HG03039 (cell line): ENCODE results near the gene DMRT3.

Experiments
- ATAC-seq: cut with Tn5 transposase; IDR thresholded peaks from one replicate; pipeline ENCODE4 v1.9.1; 2021; ENCODE audit warnings: mild to moderate bottlenecking, moderate library complexity; ENCODE audit not compliant: unreplicated experiment

Gene DMRT3

DNA sequence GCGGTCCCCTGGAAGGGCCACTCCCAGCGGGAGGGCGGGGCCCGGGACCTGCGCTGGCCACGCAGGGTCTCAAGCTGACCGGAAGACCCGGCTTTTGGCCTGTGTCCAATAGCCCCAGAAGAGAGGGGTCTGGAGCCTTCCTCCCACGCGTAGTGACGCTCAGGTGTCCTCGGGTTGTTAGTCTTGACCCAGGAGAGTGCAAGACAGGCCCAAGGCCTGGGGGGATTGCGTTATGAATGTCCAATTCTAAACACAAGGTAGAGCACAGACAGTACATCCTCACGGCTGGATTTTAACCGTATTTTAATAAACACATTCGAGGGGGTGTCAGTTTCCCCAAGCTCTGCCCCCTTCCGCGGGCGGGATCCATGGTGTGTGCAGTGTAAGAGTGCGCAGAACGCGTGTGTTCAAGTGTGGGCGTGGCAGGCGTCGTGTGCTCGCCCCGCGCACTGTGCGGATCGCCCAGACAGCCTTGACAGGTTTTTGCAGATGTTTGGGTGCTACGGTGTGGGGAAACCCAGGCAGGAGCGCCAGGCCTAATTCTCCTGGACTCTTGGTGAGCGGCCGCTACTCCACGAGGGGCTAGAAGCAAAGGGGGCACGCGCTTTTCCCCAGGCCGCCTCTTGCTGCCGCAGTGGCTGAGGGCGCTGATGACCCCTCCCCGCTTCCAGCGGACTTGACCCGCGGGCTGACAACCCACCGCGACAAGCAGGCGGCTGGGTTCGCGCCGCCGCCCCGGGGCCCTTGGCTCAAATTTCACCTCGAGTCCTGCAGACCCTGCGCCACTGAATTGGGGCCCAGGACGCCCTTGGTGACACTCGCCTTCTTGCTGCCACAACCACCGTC is 6.1 kb upstream of the DMRT3 start:
- no peak for ATAC-seq

DNA sequence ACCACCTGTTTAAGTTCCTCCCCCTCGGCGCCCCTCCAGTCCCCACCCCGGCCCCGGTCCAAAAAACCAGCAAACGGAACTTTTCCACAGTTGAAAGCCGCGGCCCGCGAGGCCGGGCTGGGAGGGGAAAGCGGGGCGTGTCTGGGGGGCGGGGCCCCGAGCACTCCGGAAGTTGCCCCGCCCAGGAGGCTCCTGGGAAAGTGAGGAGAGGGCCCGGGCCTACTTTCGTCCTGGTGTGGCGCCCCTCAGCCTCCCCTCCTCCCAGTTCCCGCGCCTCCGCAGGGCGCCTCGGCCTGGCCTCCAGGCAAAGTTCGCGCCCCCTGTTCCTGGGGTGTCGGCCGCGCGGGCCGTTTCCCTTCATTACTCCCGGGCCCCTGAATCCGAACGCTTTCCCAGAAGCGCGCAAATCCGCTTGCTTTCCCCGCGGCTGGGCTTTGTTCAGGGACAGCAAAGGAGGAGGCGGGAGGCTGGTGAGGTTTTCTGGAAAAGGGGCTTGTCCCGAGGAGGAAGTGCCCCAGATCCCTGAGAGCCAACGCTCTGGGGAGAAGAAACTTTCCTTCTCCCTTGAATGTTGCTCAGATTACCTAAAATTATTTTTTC is 4.5 kb upstream of the DMRT3 start:
- no peak for ATAC-seq

GRCh38 chr9:972501-973294 is 3.8 kb upstream of the DMRT3 start:
- ATAC-seq = no peak

DNA sequence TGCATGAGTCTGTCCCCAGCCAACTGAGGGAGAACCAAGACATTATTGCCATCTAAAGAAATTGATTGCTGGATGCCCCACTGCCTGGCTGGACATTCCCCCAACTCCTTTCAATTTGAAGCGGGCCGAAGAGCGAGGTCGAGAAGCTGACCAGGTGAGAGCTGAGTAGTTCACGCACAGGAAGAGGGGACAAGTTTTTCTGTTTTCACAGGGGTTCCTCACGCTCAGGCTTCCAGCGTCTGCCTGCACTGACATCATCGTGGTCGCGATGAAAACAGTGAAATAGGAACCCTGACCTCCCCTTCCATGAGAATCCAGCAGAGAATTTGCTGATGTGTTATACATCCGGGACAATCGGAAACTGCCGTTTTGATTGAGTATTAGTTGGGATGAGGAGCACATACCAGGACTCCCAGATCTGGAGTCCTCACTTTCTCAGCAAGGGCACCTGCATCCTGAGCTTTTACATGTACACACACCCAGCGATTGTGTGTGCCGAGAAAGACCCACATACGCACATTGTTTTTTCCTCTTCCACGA is 3.1 kb upstream of the DMRT3 start:
- ATAC-seq = no peak

- ATAC-seq = no peak
Measured at GRCh38 chr9:974031-974995, 2.1 kb upstream of the DMRT3 start.

GRCh38 chr9:974996-975739 is 1.3 kb upstream of the DMRT3 start:
- no peak for ATAC-seq

DNA sequence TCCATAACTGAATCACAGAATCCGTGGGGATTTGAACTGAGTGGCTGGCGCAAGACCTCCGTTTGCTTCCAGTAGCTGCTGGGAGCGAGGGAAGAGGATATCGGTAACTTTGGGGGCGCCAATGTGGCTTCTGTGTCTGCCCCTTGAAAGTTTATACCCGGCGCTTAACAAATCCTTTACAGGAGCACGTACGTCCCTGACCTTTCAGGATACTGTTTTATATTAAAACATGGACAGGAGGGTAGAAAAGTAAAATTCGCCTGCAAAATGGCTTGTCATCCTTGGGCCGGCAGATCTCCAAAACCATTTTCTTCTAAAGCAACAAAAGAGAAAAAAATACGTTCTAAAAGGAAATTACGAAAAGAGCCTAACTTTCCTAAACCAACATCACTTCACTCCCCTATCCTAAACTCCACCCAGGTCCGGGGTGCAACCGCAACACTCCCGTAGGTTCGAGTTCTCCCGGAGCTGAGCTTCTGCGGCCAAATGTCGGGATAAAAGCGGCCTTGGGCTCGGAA is 656 bp upstream of the DMRT3 start:
- no peak for ATAC-seq

DNA sequence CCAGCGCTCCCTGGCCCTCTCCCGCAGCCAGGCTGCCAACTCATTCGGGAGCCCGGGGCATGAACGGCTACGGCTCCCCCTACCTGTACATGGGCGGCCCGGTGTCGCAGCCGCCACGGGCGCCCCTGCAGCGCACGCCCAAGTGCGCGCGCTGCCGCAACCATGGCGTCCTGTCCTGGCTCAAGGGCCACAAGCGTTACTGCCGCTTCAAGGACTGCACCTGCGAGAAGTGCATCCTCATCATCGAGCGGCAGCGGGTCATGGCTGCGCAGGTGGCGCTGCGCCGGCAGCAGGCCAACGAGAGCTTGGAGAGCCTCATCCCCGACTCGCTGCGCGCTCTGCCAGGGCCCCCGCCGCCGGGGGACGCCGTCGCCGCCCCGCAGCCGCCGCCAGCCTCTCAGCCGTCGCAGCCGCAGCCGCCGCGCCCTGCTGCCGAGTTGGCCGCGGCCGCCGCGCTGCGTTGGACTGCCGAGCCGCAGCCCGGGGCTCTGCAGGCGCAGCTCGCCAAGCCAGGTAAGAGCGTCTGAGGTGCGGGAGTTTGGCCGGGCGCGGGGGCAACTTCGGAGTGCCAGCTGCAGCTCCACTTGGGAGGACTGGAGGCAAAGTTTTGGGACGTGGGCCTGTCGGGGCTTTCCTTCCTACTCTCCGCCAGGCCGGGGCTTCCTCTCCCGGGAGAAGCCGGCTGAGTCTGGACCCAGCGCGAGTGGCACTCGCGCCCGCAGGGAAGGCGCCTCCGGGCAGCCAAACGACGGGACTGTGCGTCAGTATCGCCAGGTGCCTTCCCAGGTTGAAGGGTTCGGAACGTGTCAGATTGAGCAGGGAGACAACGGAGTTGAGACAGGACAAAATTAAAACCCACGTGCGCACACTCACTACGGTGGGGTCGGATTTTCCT is 735 bp downstream of the DMRT3 start:
- ATAC-seq = no peak

DNA sequence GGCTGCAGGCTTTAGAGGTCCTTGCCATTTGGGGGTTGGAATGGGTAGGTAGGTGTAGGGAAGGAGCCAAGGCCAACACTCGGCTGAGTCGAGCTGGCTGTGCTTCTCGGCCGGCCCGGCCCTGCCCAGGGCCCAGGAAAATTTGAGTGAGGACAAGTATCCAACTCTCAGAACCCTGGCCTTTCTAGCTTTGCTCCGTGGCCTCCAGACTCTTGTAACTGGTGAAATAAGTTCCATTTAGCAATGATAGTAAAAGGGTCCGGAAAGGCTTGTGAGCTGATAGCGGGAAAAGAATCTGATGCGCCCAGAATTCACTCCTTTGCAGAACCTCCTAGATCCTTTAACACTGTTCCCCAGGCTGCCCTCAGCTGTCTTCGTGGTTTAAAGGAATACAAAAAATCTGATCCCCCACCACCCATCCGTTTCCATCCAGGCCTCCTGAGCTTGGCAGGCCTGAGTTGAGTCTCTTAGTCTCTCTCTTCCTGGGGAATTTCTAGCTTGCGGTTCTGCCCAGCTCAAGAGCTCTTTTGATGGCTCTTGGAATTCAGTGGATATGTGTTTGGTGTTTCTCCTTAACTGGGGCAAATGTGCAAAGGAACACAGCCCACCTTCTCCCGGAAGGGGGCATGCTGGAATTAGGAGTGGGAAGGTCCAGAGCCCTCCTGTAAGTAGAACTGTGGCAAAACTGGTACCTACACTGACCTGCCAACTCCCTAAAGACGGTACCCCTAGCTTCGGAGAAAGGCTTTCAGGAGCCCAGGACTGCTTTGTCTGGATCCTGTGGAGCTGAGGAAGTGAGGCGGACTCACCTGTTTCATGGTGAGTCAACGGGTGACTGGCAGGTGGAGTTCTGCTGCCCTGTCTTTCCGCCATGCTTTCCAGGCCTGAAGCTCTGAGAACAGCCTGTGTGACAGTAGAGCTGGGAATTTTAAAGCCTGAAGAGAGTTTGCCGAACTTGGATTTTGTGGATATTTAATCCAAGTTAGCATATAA is 1.7 kb downstream of the DMRT3 start:
- no peak for ATAC-seq

- no peak for ATAC-seq
Measured at GRCh38 chr9:979983-980382, 3.5 kb downstream of the DMRT3 start.

- no peak for ATAC-seq
Measured at GRCh38 chr9:980640-981039, 4.2 kb downstream of the DMRT3 start.

- ATAC-seq = no peak
Measured at GRCh38 chr9:981491-981898, 5.0 kb downstream of the DMRT3 start.

GRCh38 chr9:982394-983230 is 6.2 kb downstream of the DMRT3 start:
- no peak for ATAC-seq

DNA sequence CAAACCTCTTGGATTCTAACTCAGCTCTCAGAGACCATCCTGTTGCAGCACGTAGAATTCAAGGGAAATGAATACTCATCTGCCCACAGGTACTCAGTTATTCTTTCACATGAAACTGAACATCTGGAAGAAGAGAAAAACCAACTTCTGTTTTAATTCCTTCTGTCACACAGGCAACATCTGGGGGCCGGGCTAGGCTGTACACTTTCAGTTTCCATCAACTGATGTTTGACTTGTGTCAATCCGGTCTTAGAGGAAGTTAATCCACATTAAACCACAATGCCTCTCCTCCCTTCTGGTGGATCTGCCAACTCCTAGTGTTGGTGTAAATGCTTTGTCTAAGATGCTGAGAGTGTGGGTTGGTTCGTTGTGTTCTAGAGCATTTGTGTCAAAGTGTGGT is 17.6 kb downstream of the DMRT3 start:
- ATAC-seq = no peak

- ATAC-seq = no peak
Measured at GRCh38 chr9:995192-995591, 18.7 kb downstream of the DMRT3 start.

- no peak for ATAC-seq
Measured at GRCh38 chr9:995781-996180, 19.3 kb downstream of the DMRT3 start.
